GM06990 (cell line): ENCODE measurements around the gene GREB1.

Source experiments
- DNase-seq: peaks from one replicate; pipeline ENCODE4 v3.0.0-alpha.2; 2011; ENCODE audit not compliant: insufficient read length; ENCODE audit errors: extremely low read depth
- H3K27me3 ChIP-seq: replicated peaks from 2 replicates; pipeline ENCODE4 v1.6.0; 2011; ENCODE audit warnings: low read length; ENCODE audit not compliant: control insufficient read depth, insufficient read depth
- H3K36me3 ChIP-seq: 2 replicates; pipeline ENCODE4 v1.5.1; 2011; ENCODE audit warnings: low read length; ENCODE audit not compliant: control insufficient read depth, insufficient read depth
- H3K4me3 ChIP-seq: replicated peaks from 2 replicates; pipeline ENCODE4 v1.5.1; 2011; ENCODE audit warnings: low read depth, mild to moderate bottlenecking, control low read depth, low read length
- TF ChIP-seq, protein P1 (sequence below): IDR thresholded peaks from 2 replicates; pipeline ENCODE4 v1.5.1; 2011; ENCODE audit warnings: low read length, control low read depth, mild to moderate bottlenecking, inconsistent platforms; ENCODE audit not compliant: insufficient read depth, poor library complexity, severe bottlenecking

GREB1 gene

GRCh38 chr2:11665028-11665427 lies 131.2 kb downstream of the GREB1 start:
- Histone ChIP-seq H3K27me3 (peaks cover 1% of the 10 kb centered on the region; the same call in 1 of the 2 replicates), H3K36me3 (no peaks in the 10 kb centered on the region), H3K4me3 (no peak overlapping the region)
- TF ChIP-seq, protein P1, sequence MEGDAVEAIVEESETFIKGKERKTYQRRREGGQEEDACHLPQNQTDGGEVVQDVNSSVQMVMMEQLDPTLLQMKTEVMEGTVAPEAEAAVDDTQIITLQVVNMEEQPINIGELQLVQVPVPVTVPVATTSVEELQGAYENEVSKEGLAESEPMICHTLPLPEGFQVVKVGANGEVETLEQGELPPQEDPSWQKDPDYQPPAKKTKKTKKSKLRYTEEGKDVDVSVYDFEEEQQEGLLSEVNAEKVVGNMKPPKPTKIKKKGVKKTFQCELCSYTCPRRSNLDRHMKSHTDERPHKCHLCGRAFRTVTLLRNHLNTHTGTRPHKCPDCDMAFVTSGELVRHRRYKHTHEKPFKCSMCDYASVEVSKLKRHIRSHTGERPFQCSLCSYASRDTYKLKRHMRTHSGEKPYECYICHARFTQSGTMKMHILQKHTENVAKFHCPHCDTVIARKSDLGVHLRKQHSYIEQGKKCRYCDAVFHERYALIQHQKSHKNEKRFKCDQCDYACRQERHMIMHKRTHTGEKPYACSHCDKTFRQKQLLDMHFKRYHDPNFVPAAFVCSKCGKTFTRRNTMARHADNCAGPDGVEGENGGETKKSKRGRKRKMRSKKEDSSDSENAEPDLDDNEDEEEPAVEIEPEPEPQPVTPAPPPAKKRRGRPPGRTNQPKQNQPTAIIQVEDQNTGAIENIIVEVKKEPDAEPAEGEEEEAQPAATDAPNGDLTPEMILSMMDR, result no peak
- no peak for DNase-seq

GRCh38 chr2:11665510-11666362 lies 131.9 kb downstream of the GREB1 start:
- Histone ChIP-seq H3K27me3 (peaks cover 1% of the 10 kb centered on the region; the same call in 1 of the 2 replicates), H3K36me3 (no peaks in the 10 kb centered on the region), H3K4me3 (no peak overlapping the region)
- no peak for DNase-seq
- TF ChIP-seq, protein P1, result no peak

GRCh38 chr2:11667194-11667593 lies 133.3 kb downstream of the GREB1 start:
- Histone ChIP-seq H3K27me3 (peaks cover 1% of the 10 kb centered on the region; the same call in 1 of the 2 replicates), H3K36me3 (no peaks in the 10 kb centered on the region), H3K4me3 (no peak overlapping the region)
- no peak for DNase-seq
- TF ChIP-seq, protein P1, result no peak

DNA sequence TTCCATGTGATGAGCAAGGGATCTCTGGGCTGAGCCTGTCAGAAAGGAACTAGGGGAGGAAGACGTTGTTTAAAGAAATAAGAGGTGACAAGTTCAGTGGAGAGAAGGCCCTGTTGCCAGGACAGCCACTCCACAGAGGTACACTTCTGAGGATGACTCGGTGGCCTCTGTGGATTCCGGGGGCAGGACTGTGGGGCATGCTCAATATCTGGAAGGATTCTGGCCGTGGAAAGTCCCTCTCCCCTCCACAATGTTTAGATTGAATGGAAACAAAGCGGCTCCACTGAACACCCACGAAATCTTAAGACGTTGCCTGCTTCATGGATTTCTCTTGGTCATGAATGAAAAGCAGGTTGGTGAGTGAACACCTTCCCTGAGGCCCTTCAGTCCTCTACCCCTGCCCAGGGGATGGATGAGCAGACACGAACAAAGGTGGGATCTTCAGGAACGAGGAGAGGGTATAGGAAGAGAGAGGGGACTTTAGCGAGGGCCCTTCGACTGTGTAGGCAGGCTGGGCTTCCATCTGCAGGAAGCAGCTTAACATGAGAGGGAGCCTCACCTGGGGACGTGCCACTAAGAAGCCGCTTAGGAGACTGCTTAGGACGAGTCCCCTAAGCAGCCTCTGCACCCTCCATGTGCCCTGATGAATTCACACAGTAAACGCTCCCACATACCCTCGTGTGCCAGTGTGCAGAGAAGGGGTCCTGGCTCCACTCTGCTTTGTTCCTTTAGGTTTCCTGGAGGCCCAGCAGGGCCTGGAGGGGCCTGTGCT lies 134.2 kb downstream of the GREB1 start:
- H3K36me3 ChIP-seq, result no peaks in the 10 kb centered on the region
- no peak for DNase-seq
- H3K4me3 ChIP-seq, result no peak overlapping the region
- H3K27me3 ChIP-seq, result peaks cover 1% of the 10 kb centered on the region; the same call in 1 of the 2 replicates
- TF ChIP-seq, protein P1, result no peak

DNA sequence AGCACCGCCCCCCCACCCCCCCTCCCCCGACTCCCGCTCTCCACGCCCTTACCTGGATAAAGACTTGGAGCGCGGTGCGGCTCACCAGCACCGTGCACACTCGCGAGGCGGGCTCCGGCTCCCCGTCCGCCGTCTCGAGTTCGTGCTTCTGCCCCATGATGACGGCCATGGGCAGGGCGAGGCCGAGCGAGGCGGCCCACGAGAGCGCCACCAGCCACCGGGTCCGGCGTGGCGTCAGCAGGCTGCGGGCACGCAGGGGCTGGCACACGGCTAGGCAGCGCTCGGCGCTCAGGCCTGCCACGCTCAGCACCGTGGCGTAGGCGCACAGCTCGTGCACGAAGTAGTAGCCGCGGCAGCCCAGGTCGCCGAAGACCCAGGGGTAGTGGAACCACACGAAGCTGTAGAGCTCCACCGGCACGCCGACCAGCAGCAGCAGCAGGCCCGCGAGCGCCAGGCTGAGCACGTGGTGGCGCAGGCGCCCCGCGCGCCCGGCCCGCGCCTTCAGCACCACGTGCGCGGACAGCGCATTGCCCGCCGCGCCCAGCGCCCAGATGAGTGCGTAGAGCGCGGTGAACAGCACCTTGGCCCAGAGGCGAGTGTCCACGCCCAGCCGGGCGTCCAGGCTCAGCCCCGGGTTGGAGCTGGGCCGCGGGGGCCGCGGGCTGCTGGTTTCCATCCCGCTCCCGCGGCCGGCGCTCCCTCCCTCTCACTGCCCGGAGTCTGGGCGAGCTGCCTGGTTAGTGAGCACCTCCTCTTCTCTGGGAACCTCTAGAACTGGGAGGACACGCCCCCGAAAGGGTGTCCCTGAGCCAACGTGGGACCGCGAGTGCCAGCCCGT lies 135.8 kb downstream of the GREB1 start, which contains the start of gene NTSR2:
TSS of gene NTSR2 (minus strand) at position 742 of the 838 bp plus-strand sequence. CDS start at position 676, 66 bp downstream.
- Histone ChIP-seq H3K27me3 (peaks cover 3% of the 10 kb centered on the region), H3K36me3 (no peaks in the 10 kb centered on the region), H3K4me3 (no peak within 1 kb of the TSS)
- no peak for DNase-seq
- TF ChIP-seq, protein P1, result no peak
